ENCODE results near the gene LAMB4.

The LAMB4 gene, protein sequence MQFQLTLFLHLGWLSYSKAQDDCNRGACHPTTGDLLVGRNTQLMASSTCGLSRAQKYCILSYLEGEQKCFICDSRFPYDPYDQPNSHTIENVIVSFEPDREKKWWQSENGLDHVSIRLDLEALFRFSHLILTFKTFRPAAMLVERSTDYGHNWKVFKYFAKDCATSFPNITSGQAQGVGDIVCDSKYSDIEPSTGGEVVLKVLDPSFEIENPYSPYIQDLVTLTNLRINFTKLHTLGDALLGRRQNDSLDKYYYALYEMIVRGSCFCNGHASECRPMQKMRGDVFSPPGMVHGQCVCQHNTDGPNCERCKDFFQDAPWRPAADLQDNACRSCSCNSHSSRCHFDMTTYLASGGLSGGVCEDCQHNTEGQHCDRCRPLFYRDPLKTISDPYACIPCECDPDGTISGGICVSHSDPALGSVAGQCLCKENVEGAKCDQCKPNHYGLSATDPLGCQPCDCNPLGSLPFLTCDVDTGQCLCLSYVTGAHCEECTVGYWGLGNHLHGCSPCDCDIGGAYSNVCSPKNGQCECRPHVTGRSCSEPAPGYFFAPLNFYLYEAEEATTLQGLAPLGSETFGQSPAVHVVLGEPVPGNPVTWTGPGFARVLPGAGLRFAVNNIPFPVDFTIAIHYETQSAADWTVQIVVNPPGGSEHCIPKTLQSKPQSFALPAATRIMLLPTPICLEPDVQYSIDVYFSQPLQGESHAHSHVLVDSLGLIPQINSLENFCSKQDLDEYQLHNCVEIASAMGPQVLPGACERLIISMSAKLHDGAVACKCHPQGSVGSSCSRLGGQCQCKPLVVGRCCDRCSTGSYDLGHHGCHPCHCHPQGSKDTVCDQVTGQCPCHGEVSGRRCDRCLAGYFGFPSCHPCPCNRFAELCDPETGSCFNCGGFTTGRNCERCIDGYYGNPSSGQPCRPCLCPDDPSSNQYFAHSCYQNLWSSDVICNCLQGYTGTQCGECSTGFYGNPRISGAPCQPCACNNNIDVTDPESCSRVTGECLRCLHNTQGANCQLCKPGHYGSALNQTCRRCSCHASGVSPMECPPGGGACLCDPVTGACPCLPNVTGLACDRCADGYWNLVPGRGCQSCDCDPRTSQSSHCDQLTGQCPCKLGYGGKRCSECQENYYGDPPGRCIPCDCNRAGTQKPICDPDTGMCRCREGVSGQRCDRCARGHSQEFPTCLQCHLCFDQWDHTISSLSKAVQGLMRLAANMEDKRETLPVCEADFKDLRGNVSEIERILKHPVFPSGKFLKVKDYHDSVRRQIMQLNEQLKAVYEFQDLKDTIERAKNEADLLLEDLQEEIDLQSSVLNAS (N-terminal part only)

GRCh38 chr7:108130261-108130660, at the start of gene LAMB4:
LAMB4 (minus strand) TSS chr7:108130361; CDS start chr7:108123164, 7,197 bp downstream.
- no peak for DNase-seq (ENCODE audit: low read depth)

DNA sequence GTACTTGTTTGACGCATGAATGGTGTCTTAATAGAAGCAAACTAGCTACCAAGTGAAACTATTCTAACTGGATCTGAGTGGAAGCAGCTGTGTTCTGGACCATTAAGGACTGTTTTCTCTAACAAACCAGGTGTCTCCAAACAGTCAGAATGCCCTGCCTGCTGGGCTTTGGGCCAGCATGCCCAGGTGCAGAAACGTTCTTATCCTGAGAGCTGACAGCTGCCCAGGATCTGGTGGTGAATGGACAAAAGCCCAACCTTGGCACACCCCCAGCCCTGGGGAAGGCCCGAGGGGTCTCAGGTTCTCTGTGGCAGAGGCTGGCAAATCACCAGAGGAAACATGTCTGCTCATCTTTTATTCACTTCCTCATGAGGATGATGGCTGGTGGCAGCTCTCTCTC, 48.2 kb upstream of the LAMB4 start:
- no peak for DNase-seq (ENCODE audit: low read depth)

DNA sequence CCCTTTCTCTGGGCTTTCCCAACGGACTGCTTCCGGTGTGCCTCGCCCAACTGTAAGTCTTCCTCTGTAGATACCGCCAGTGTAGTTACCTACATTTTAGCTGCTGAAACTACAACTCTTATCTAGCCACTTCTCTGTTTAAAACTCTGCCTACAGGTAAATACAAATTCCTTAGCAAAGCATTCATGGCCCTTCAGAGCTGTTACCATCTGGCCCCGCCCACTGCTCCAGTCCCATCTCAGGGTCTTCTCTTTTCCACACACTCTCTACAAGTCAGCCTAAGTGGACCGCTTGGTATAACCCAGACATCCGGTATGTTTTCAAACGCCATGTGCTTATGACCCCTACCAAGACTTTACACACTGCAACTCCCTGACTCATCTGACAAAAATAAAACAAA, 41.0 kb upstream of the LAMB4 start:
- no peak for DNase-seq (ENCODE audit: low read depth)

- no peak for DNase-seq (ENCODE audit: low read depth)
Measured at GRCh38 chr7:108170251-108170650, 40.1 kb upstream of the LAMB4 start.

- no peak for DNase-seq (ENCODE audit: low read depth)
Measured at GRCh38 chr7:108167460-108167859, 37.3 kb upstream of the LAMB4 start.

GRCh38 chr7:108166687-108167086, 36.5 kb upstream of the LAMB4 start:
- DNase-seq (ENCODE audit: low read depth), result no peak

GRCh38 chr7:108165723-108166122, 35.6 kb upstream of the LAMB4 start:
- no peak for DNase-seq (ENCODE audit: low read depth)

DNA sequence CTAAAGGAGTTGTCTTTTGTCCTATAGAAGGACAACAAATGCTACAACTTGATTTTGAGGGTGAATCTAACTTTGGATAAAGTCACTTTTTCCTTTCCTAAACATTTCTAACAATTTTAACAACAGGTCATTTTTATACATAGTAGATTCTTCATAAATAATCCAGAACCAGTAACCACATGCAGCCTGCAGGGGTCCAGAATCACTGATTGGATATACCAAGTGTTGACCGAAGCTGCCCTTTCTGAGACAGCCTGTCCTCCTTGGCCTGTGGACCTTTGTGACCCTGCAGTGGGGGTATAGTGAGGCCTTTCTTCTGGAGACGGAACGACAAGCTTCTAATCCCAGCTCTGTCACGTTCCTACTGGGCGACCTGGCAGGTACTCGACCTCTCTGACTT, 34.8 kb upstream of the LAMB4 start:
- DNase-seq (ENCODE audit: low read depth), result no peak

- no peak for DNase-seq (ENCODE audit: low read depth)
Measured at GRCh38 chr7:108164342-108164741, 34.2 kb upstream of the LAMB4 start.

DNA sequence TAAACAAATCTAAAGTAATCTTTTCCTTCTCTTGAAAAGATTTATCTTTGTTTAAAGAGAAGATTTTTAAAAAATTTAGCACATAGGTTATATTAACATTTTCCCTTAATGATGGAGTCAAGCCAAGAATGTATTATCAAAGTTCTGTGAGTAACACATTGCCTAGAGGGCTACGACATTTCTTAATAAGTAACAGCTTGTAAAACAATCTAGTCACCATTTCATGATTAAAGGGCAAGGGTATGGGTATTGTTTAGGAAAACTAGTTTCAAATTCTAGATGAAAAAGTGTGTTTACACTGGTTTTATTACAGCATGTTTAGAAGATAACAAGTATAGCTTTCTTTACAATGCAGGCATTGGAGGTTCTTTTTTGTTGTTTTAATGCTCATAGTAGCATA, 28.6 kb upstream of the LAMB4 start:
- no peak for DNase-seq (ENCODE audit: low read depth)

DNA sequence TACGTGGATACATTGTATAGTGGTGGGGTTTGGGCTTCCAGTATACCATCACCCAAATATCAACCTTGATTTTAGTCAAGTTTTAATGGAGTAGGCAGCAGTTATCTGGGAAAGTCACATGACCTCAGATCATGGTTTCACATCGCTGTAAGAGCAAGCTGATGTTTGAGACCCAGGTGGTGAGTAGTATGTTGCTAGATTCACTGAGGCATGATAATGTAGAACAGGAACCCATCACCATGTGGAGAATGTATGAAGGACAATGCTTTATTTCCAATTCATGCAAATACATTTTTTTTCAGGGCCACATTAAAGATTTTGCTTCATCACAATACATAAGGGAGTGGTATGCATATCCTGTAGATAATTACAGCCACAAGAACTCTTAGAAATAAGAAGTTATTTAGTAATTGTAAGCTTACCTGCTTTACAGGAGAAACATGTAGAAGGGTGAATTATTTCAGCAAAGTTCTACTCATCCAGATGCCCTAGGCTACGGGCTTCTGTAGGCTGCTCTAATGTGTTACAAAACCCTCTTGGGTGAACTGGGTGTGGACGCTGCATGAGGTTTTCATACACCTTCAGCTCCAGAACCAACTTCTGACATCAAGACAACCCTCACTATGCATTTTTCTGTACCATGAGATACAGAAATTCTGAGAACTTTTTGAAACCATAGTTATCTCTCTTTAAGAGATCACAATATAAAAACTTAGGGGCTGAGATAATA, 27.6 kb upstream of the LAMB4 start:
- DNase-seq (ENCODE audit: low read depth), result no peak

GRCh38 chr7:108156897-108157605, 26.9 kb upstream of the LAMB4 start:
- no peak for DNase-seq (ENCODE audit: low read depth)

GRCh38 chr7:108152198-108152597, 22.0 kb upstream of the LAMB4 start:
- no peak for DNase-seq (ENCODE audit: low read depth)

DNA sequence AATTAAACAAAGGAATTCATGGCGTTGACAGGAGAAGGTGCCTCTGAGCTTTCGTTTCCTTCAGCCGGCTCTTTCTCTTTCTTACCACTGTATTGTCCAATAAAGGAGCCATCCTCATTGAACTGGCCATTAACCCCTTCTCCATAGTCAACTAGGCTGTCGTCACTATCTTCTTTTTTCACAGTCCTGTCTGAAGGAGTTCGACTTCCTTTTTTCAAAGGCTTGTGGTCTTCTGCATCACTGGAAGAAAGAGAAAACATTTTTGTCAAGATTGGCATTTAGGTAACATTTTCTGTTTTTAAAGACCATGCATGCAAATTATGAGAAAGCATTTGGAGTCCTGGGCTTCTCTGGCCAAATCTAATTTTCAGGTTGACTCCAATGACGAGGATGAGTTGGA, 19.7 kb upstream of the LAMB4 start:
- DNase-seq (ENCODE audit: low read depth), result no peak

GRCh38 chr7:108149119-108149518, 19.0 kb upstream of the LAMB4 start:
- DNase-seq (ENCODE audit: low read depth), result no peak

GRCh38 chr7:108147031-108147563, 16.9 kb upstream of the LAMB4 start:
- DNase-seq (ENCODE audit: low read depth), result no peak

DNA sequence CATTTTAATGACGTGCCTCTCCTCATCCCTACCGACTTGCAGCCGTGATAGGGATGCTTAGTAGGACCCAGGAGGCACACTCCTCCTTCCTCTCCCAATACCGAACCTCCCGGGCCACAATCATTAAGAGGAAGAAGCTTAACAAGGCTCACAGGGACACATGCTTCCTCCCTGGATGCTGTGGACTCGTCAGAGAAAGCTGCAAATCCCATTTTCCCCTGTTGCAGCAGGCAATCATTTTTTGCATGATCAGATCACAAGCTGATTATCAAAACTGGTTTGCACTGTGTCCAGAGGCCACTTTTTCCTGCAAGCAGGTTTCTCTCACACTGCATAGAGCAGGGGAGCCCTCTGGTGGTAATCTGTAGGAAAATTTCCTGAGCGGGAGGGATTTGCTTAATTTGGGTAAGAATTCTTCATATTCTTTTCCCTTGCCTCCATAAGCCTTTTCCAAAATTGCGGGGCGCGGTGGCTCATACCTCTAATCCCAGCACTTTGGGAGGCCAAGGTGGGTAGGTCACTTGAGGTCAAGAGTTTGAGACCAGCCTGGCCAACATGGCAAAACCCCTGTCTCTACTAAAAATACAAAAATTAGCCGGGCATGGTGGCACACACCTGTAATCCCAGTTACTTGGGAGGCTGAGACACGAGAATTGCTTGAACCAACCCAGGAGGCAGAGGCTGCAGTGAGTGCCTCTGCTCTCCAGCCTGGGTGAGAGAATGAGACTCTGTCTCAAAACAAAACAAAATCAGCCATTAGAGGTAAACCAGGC, 16.1 kb upstream of the LAMB4 start:
- peak; percentile 28 for DNase-seq (ENCODE audit: low read depth)

DNA sequence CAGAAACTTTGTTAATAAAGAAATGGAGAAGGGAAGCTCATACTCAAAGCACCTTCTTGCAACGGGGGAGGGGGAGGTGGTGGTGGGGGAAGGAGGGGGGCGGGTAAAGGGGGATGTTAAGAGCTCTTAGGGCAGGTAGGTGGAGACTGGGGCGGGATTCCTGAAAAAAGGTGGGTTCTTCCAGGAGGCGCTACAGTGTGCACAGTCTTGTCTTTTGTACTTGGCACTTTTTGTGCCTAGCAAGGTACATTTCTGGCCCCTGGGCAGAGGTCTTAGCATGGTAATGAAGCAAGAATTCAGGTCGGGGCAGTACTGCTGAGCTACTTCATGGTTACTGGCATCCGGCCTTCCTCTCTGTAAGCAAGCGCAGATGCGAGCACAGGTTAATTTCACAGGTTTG, 15.2 kb upstream of the LAMB4 start:
- no peak for DNase-seq (ENCODE audit: low read depth)

- DNase-seq (ENCODE audit: low read depth), result no peak
Measured at GRCh38 chr7:108144931-108145330, 14.8 kb upstream of the LAMB4 start.
